Middle frontal gyrus (tissue), 1 donor: Measurements from ENCODE around the gene CBFA2T2.
A peak's percentile ranks its signal among the peaks of the same experiment; 100 is the strongest.

Experiments used
- DNase-seq: peaks from one replicate; pipeline ENCODE4 v3.0.0-alpha.2; 2015; ENCODE audit warnings: low spot score; ENCODE audit errors: extremely low spot score

Gene CBFA2T2

DNA sequence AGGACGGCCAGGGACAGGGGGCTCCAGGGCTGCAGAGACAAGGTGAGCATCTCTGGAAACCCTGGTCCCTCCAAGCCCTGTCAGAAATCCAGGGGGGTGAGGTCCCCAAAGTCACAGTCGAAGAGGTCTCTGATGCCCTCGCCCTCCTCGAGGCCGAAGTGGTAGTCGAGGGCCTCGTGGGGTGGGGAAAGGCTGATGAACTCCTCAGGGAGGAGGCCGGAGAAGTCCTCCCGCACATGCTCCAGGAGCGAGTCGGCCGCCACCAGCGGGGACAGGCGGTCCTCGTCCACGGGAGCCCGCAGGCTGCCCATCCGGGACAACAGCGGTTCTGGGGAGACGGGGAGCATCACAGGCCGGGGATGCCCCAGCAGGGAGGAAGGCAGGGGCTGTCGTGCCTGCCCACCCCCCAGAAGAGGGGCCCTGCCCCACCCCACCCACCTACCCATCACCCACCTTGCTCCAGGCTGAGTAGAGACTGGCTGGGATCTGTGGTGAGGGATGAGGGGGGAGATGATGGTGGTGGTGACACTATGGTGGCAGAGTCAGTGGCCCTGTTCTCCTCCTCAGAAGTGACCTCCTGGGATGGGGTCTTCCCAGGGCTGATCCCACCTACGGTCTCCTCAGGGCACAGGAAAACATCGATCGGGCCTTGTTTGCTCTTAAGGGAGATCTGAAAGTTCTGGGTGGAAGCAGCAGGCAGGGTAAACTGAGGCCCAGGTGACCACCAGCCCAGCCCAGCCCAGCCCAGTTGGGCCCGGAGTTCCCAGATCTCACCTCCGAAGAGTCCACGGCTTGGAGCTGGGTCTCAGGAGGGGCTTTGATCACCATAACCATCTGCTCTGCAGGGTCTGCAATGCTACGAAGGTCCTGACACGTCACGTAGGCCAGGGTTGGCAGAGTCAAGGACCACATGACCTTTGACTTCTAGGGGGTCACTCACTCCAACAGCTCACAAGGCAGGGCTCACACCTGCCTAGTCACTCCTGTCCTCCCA, 187.1 kb downstream of the CBFA2T2 start:
- DNase-seq, result no peak

DNA sequence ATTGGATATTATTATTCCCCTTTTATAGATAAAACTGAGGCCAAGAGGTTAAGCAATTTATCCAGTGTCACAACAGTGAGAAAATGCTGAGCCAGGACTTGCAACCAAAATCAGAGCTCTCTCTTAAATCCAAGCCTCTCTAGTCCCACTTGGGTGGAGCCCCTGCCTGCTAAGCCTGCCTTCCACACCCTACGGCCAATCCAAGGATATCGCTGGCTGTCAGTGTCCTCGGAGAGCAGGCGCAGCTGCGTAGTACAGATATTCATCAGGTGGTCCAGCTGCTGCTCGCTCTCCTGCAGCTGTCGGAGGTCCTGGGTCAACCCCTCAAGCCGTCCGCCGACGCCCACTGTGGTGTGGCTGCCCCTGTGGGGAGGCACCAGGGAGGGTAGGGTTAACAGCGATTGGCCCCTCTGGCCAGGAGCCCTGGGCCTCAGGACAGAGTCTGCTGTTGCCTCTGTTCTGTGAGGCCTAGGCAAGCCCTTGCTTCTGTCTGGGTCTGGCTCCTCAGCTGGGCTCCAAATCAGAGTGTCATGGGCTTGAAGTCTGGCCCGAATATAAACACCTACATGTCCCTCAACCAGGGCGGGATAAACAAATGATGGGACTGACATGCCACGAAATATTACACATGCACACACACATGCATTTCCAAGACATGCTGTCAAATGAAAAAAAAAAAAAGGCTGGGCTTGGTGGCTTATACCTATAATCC, 188.3 kb downstream of the CBFA2T2 start:
- no peak for DNase-seq

DNA sequence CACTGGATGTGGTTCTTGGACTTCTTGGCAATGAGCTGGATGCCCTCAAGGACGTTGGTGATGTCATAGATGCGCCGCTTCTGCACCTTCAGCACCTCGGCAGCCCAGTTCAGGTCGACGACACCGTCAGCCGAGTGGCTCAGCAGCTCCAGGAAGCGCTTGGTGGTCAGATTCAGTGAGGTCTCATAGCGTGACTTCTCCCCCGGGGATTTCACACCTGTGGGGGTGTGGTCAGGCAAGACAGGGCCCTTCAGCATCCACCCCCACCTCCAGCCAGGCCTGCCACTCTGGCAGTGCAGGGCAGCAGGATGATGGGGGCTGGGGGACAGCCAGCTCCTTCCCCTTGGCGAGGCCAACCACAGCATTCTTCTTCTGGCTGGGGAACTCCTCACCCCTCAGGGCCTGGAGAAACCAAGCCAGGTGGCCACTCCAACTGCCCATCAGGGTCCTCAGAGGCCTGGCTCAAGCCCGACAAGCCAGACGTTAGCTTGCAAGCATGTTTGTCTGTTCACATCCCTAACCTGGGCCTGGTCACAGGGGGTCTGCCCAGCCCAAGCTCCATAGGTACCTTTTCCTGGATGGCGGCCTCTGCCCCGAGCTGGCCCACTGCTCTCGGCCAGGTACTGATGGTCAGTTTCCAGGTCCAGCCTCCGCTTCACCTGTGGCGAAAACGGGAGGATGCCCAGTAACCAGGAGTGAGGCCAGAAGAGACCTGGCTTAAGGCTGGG, 190.0 kb downstream of the CBFA2T2 start:
- no peak for DNase-seq

DNA sequence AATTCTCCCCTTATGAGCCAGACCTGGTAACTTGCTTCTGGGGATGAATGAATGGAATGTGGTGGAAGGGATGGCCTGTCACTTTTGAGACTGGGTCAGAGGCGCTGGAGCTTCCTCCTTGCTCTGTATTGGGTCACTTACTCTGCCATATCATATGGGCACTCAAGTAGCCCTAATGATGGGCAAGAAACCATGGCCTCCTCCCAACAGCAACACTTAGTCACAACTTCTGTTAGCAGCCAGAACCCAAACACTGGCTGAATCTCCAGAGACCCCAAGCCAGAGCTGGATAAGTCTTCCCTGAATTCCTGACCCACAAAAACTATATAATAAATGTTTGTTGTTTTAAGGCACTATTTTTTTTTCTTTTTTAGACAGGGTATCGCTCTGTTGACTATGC, 190.8 kb downstream of the CBFA2T2 start:
- no peak for DNase-seq

DNA sequence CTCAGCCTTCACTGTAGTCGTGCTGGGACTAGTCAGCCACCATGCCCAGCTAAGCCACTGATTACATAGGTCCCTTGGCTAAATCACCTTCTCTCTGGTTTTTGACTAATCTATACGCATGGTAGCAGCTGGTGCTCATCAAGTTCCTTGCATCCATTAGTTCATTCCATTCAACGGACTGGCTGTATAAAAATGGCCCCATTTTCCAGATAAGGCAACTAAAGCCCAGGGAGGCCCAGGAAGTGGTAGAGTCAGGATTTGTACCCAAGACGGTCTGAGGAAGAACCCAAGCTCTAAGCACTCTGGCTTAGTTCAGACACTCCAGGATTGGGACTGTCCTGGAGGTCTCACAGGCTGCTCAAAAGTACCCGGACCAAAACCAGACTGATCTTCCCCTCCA, 191.4 kb downstream of the CBFA2T2 start:
- no peak for DNase-seq

DNA sequence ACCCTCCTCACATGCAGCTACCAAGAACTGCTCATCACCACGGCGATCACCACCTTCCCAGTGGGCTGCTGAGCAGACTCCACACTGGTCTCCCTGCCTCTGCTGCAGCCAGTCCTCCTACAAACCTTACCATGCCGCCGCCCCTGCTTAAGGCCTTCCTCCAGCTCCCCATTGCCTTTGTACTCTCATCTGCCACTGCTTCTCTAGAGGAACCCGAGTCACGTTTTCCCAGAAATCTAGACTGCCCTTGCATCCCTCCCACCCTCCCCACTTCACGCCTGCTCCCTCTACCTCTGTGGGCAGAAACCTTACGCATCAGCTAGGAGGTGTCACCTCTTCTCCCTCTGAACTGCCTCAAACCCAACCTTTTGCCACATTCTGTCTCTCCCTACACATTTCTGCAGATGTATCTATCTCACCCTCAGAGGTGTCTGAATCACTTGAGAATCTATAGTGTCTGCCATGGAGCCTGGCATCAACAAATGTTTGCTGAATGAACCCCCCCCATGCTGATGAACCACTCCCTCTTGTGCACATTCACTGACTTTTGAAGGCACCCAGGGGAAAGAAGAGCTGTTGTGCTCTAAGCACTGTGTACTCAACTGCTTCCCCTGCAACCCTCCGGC, 191.9 kb downstream of the CBFA2T2 start:
- DNase-seq, result no peak

DNA sequence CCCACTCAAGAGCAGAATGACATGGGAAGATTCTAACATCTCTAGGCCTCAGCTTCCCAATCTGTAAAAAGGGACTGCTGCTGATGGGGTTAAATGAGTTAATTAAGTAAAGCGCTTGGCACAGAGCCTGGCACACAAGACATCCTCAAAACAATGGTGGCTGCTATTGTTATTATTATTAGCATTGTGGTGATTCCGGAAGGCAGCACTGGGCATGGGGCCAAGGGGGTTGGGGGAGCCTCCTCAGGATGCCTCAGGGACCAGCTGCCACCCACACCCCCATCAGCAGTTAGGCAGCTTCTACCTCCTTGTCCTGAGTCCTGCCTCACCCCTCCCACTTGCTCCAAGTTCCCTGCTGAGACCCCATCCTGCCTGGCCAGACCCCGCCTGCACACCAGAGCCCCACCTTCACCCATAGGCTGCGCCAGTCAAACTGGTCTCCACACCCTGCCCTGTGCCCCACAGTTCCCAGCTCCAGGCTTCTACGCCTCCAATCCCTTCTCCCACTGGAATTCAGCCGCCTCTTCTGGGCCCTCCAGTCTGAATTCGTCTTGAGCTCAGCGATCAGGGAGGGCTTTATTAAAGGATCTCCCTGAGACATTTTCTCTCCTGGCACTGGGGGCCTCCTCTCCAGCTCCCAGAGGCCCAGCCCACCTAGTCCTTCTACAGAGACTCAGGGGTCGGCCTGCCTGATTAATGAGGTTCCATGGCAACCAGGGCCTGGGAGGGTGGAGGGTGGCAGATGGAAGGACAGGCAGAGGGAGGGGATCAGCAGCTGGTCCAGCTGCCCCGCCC, 194.8 kb downstream of the CBFA2T2 start:
- no peak for DNase-seq

DNA sequence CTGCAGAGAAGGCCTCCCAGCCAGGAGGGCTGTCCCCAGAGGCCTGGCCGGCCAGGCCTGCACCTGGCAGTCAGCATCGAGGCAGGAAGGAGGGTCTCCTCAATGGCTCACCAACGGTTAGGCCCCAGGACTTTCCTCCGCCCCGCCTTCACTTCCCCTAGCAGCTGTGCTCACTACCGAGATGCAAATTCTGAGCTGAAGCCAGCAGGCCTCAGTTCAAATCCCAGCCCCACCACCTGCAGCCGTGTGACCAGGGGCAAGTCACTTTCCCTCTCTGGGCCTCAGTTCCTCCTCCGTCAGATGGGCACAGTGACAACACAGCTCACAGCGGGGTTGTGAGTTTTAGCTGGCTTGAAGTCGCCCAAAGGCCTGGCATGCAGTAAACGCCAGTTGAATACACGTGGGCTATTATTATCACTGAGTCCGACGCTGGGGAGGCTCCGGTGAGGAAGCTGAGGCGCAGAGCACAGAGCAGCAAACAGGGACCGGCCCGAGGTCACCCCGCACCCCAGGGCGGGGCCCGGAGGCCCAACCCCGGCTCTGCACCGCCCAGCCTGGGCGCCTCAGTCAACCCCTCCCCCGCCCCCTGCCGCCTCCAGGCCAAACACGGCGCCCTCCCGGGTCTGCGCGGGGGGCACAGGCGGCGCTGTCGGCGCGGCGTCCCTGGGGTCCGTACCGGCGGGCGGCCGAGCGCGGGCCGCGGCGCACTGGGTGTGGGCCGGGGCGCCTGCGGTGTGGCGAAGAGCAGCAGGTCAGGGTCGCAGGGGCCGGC, 195.6 kb downstream of the CBFA2T2 start:
- no peak for DNase-seq

DNA sequence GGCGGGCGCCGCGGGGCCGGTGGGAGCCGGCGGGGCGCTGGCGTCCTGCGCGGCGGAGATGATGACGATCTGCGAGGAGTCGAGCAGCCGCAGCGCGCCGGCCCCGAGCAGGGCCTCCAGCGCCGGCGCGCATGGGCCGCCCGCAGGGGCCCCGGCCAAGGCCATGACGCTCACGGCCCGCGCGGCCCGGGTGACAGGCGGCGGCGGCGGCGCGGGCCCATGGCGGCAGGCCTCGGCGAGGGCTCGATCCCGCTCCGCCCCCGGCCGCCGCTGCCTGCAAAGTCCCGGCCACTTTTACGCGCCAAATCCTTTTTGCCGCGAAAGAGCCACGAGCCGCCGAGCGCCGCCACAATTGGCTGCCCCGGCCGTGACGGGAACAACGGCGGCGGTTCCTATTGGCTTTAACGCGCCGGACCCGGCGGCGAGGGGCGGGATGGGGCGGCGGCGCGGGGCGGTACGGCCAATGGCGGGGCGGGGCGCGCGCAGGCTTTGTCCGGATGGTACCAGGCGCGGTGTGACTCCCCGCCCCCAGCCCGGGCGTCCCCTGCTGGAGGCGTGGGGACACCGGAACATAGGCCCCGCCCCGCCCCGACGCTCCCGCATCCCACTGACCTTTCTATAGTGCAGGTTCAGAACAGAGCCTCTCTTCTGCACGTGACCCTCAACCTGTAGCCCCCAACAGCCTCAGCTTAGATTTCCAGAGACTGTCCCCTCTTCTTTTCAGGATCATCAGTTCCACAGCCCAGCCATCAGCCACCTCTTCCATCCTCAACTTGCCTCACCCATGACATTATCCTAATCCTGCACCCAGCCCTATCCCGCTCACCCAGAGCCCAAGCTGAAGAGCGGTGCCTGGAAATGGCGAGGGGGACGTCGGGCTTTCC, 196.4 kb downstream of the CBFA2T2 start, which contains the start of gene E2F1:
Gene E2F1, minus strand, starts transcription at position 286 of the 884 bp plus-strand sequence. Its CDS starts 121 bp downstream, at position 165.
- DNase-seq, result peak; percentile 93

DNA sequence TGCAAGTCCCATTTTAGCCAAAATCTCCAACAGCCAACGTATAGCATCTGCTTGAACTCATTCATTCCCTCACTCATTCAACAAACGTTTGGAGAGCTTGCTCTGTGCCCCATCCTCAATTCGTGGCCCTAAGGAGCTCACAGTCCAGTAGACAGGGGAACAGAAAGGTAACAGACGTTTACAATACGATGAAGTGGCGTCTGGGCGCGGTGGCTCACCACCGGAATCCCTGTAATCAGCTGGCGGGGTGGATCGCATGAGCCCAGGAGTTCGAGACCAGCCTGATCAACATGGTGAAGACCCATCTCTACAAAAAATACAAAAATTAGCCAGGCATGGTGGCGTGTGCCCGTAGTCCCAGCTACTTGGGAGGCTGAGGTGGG, 197.1 kb downstream of the CBFA2T2 start:
- DNase-seq, result no peak

DNA sequence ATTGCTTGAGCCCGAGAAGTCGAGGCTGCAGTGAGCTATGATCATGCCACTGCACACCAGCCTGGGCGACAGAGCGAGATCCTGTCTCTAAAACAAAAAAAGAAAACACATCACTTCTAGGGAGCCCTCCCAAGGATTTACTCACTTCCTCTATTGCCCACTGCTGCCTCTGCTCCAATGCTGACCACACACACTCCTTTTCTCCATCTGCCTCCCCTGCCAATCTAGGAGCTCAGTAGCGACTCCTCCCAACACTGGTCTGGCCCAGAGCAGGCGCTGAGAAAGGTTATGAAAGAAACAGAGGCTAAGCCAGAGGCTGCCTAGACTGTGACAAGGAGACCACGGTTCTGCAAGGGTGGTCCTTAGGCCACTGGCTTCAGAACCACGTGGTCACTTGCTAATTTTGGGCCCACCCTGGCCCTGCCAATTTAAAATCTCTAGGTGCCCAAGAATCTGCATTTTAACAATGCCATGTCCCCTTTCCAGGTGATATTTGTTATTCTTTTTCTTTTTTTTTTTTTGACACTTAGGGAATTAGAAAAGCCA, 197.5 kb downstream of the CBFA2T2 start:
- DNase-seq, result no peak

DNA sequence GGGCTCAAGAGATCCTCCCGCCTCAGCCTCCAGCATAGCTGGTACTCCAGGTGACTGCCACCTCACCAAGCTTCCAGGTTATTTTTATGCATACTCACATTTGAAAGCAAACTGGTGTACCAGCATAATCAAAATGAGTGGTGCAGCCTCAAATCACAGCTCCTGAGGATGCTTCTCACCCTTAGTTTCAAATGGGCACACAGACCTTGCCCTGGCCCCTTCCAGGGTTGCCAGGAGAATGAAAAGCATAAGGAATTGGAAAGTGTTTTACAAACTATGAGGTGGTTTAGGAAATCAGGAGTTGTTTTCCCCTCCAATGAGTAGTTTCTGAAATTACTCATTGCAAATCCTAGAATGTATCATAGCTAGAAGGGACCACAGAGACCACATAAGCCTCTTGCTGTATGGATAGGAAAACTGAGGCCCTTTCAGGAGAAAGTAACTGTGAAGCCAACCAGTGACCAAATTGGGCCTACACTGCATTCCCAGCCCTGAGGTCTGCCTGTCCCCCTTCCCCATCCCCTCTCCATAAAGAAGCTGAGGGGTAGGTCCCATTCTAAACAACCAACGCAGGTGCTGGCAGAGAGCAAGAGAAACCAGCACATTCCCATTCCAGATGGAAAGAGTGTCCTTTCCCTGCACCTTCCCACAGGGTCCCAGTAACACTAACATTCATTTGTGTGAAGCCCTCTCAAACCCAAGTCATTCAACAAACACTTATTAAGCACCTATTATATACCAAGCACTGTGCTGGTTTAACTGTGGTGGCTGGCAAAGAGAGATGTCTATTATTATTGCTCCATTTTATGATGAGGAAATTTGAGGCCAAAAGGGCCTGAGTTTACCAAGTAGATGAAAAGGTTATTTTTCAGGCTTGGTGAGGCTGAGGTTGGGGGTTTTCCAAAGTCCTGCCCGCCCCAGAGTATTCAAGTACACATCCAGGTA, 198.4 kb downstream of the CBFA2T2 start:
- no peak for DNase-seq

DNA sequence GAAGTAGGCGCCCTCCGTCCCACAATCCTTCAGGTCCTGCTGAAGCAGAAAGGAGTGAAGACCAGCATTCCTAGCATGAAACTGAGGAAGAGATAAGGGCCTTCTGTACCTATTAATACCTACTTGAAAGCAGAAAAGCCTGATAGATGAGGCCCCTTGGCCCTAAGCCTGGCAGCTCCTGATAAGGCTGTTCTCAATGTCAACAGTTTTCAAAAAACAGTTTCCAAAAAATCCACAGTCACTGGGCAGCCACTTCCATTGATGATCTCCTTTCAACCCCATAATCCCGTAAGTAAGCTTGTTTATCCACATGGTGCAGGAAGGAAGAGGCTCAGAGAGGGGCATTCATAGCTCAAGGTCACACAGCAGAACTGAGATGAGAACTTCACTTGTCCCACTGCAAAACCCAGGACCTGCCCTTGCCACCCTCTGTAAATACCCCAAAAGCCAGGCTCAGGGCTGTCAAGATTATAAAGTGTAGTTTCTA, 199.1 kb downstream of the CBFA2T2 start:
- no peak for DNase-seq

DNA sequence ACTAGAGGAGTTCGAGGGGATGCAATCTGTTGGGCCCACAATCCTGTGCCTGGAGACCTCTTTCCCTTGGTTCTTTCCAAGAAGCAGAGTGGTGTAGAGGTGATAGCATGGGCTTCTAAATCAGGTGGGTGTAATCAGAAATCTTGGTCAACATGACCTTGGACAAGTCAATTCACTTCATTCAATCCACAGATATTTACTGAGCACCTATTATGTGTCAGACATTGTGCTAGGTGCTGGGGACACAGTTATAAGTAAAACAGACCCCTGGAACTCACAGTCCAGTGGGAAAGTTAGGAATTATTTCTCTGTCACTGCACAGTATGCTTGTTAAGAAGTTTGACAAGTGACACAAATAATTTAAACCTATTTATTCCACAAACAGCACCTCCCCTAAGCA, 199.6 kb downstream of the CBFA2T2 start:
- DNase-seq, result no peak

DNA sequence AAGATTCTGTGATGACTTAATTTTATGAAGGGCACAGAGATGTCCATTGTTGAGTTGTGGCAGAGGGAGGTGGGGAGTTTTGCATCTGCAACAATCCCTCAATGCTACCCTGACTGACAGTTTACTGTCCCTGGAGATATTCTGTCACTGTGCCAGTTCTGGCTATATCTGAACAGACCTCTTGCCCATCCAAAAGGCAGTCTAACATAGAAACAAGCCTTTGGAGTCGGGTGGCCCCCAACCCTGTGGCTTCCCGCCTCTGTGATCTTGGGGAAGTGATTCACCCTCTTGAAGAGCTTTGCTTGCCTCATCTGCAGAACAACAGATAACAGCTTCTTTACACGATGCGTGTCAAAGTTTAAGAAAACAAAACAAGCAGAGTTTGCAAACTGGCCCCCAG, 200.1 kb downstream of the CBFA2T2 start:
- DNase-seq, result no peak

DNA sequence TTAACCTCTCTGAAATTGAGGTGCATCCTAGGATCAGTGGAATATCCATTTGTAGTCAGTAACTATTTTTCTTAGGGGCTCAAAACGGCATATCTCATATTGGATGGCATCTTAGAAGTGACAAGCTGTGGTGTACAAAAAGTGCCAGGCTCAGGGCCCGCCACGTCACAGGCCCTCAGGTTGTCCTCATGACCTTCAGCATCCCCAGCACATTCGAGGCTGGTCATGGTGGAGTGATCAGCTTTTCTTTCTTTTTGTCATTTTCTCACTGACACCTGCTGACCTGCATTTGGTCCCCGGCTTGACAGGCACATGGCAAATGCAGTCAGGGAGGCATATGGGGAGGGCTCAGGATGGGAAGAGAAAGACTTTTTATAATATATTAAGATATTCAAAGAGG, 203.4 kb downstream of the CBFA2T2 start:
- DNase-seq, result no peak
